Measurements from ENCODE around the gene GPX3. TPM values are rescaled to one million over a fixed set of nuclear protein-coding genes. Genes with fewer than 3 reads are reported as not detected.

GPX3 gene
- total and polyA plus RNA-seq, 2 experiments from 2014 or later: 28.0 to 48.9 TPM

DNA sequence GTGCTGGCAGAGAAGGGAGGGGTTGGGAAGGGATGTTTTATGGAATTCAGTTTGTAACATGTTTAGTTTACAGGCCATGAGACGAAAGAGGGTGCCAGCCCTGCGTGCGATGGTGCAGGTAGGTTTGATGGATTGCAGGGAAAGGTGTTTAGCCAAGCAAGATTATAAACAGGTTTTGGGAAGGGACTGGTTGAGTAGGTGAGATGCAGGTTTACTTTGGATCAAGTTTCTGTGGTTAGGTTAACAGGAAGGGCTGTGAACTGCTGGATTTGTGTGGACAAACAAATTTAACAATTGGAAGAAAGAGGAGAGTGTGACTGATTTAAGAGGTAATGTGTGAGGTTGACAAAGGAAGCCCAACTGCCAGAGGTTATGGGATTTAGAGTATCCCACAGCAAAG lies 32.6 kb upstream of the GPX3 start (continued):
- TF ChIP-seq, protein P1, sequence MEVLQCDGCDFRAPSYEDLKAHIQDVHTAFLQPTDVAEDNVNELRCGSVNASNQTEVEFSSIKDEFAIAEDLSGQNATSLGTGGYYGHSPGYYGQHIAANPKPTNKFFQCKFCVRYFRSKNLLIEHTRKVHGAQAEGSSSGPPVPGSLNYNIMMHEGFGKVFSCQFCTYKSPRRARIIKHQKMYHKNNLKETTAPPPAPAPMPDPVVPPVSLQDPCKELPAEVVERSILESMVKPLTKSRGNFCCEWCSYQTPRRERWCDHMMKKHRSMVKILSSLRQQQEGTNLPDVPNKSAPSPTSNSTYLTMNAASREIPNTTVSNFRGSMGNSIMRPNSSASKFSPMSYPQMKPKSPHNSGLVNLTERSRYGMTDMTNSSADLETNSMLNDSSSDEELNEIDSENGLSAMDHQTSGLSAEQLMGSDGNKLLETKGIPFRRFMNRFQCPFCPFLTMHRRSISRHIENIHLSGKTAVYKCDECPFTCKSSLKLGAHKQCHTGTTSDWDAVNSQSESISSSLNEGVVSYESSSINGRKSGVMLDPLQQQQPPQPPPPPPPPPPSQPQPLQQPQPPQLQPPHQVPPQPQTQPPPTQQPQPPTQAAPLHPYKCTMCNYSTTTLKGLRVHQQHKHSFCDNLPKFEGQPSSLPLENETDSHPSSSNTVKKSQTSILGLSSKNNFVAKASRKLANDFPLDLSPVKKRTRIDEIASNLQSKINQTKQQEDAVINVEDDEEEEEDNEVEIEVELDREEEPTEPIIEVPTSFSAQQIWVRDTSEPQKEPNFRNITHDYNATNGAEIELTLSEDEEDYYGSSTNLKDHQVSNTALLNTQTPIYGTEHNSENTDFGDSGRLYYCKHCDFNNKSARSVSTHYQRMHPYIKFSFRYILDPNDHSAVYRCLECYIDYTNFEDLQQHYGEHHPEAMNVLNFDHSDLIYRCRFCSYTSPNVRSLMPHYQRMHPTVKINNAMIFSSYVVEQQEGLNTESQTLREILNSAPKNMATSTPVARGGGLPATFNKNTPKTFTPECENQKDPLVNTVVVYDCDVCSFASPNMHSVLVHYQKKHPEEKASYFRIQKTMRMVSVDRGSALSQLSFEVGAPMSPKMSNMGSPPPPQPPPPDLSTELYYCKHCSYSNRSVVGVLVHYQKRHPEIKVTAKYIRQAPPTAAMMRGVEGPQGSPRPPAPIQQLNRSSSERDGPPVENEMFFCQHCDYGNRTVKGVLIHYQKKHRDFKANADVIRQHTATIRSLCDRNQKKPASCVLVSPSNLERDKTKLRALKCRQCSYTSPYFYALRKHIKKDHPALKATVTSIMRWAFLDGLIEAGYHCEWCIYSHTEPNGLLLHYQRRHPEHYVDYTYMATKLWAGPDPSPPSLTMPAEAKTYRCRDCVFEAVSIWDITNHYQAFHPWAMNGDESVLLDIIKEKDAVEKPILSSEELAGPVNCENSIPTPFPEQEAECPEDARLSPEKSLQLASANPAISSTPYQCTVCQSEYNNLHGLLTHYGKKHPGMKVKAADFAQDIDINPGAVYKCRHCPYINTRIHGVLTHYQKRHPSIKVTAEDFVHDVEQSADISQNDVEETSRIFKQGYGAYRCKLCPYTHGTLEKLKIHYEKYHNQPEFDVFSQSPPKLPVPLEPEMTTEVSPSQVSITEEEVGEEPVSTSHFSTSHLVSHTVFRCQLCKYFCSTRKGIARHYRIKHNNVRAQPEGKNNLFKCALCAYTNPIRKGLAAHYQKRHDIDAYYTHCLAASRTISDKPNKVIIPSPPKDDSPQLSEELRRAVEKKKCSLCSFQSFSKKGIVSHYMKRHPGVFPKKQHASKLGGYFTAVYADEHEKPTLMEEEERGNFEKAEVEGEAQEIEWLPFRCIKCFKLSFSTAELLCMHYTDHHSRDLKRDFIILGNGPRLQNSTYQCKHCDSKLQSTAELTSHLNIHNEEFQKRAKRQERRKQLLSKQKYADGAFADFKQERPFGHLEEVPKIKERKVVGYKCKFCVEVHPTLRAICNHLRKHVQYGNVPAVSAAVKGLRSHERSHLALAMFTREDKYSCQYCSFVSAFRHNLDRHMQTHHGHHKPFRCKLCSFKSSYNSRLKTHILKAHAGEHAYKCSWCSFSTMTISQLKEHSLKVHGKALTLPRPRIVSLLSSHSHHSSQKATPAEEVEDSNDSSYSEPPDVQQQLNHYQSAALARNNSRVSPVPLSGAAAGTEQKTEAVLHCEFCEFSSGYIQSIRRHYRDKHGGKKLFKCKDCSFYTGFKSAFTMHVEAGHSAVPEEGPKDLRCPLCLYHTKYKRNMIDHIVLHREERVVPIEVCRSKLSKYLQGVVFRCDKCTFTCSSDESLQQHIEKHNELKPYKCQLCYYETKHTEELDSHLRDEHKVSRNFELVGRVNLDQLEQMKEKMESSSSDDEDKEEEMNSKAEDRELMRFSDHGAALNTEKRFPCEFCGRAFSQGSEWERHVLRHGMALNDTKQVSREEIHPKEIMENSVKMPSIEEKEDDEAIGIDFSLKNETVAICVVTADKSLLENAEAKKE (CRISPR knock-in tag; IDR thresholded peaks at IDR 0.05): no peak
- TF ChIP-seq EZH2phosphoT487 (IDR thresholded peaks at IDR 0.05; ENCODE audit: unreplicated experiment): no peak

DNA sequence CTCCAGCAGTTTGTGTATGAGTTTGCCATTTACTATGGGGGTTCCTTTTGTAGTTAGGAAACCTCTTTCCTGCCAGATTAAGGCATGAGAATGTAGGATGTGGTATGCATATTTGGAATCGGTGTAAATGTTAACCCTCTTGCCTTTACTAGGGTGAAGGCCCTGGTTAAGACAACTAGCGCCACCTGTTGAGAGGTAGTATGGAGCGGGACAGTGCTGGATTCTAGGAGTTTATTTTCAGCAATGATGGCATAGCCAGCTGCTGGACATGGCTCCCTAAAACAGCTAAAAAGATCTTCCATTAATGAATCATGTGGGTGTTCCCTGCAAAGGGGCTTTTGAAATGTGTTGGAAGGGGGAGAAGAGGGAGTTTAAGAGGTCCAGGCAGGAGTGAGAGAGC lies 30.7 kb upstream of the GPX3 start:
- DNase-seq (ENCODE audit: low spot score): peak; percentile 86
- no peak for TF ChIP-seq ZNF114 (CRISPR knock-in tag; IDR thresholded peaks at IDR 0.05)
- TF ChIP-seq, protein P2, sequence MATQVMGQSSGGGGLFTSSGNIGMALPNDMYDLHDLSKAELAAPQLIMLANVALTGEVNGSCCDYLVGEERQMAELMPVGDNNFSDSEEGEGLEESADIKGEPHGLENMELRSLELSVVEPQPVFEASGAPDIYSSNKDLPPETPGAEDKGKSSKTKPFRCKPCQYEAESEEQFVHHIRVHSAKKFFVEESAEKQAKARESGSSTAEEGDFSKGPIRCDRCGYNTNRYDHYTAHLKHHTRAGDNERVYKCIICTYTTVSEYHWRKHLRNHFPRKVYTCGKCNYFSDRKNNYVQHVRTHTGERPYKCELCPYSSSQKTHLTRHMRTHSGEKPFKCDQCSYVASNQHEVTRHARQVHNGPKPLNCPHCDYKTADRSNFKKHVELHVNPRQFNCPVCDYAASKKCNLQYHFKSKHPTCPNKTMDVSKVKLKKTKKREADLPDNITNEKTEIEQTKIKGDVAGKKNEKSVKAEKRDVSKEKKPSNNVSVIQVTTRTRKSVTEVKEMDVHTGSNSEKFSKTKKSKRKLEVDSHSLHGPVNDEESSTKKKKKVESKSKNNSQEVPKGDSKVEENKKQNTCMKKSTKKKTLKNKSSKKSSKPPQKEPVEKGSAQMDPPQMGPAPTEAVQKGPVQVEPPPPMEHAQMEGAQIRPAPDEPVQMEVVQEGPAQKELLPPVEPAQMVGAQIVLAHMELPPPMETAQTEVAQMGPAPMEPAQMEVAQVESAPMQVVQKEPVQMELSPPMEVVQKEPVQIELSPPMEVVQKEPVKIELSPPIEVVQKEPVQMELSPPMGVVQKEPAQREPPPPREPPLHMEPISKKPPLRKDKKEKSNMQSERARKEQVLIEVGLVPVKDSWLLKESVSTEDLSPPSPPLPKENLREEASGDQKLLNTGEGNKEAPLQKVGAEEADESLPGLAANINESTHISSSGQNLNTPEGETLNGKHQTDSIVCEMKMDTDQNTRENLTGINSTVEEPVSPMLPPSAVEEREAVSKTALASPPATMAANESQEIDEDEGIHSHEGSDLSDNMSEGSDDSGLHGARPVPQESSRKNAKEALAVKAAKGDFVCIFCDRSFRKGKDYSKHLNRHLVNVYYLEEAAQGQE (IDR thresholded peaks at IDR 0.05; ENCODE audit: unreplicated experiment): no peak
- TF ChIP-seq, protein P3, sequence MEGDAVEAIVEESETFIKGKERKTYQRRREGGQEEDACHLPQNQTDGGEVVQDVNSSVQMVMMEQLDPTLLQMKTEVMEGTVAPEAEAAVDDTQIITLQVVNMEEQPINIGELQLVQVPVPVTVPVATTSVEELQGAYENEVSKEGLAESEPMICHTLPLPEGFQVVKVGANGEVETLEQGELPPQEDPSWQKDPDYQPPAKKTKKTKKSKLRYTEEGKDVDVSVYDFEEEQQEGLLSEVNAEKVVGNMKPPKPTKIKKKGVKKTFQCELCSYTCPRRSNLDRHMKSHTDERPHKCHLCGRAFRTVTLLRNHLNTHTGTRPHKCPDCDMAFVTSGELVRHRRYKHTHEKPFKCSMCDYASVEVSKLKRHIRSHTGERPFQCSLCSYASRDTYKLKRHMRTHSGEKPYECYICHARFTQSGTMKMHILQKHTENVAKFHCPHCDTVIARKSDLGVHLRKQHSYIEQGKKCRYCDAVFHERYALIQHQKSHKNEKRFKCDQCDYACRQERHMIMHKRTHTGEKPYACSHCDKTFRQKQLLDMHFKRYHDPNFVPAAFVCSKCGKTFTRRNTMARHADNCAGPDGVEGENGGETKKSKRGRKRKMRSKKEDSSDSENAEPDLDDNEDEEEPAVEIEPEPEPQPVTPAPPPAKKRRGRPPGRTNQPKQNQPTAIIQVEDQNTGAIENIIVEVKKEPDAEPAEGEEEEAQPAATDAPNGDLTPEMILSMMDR (conservative IDR thresholded peaks at IDR 0.05; ENCODE audit: low read depth in 2 of 2): peak; percentile 81 to 91

More for the DNA sequence above, 30.7 kb upstream of the GPX3 start:
- Histone ChIP-seq H3K79me2 (replicated peaks; ENCODE audit: insufficient read depth) (no peaks in the 10 kb centered on the region), H3F3A (replicated peaks; ENCODE audit: low read depth) (no peaks in the 10 kb centered on the region), H4K20me1 (replicated peaks; ENCODE audit: insufficient read depth) (no peaks in the 10 kb centered on the region), H3K4me1 (ENCODE audit: insufficient read depth) (no peaks in the 10 kb centered on the region), H3K36me3 (ENCODE audit: insufficient read depth) (no peaks in the 10 kb centered on the region), H3K27me3 (ENCODE audit: insufficient read depth) (no peaks in the 10 kb centered on the region), H3K4me2 (no peak overlapping the region), H2AFZ (0 out of 2 replicates have a peak overlapping the region, but pooled peaks have one; percentile 49), H3K27ac (ENCODE audit: low read depth) (no peak overlapping the region), H3K9me2 (ENCODE audit: insufficient read depth) (no peaks in the 10 kb centered on the region), H3K4me3 (no peak overlapping the region)
- no peaks in the 10 kb centered on the region for H3K4me1 Mint-ChIP-seq
- no peak overlapping the region for H3K4me3 Mint-ChIP-seq
- peak; percentile 95 for ATAC-seq
- peaks cover 5% of the 10 kb centered on the region; the same call in 2 of the 3 replicates for H3K36me3 Mint-ChIP-seq (ENCODE audit: low read depth)
- H3K27ac Mint-ChIP-seq: no peak overlapping the region
- H3K9me3 Mint-ChIP-seq: peaks cover 30% of the 10 kb centered on the region
- no peaks in the 10 kb centered on the region for H3K27me3 Mint-ChIP-seq (ENCODE audit: insufficient read depth, low read depth, poor library complexity)
